HL-60 (cell line): Measurements from ENCODE around the gene TECR.

Experiments
- GABPA ChIP-seq: IDR thresholded peaks from 2 replicates; pipeline ENCODE4 v1.6.1; 2012; ENCODE audit warnings: low read depth
- POLR2AphosphoS5 ChIP-seq: IDR thresholded peaks from 2 replicates; pipeline ENCODE4 v1.6.1; 2012; ENCODE audit warnings: low read depth
- SPI1 ChIP-seq: IDR thresholded peaks from 2 replicates; pipeline ENCODE4 v1.6.1; 2012; ENCODE audit warnings: low read depth, mild to moderate bottlenecking, borderline replicate concordance
- TF ChIP-seq, protein P1 (sequence below): IDR thresholded peaks from one replicate; pipeline ENCODE4 v1.5.1; 2011; ENCODE audit warnings: low read length, control low read depth, inconsistent platforms; ENCODE audit not compliant: insufficient read depth

GRCh38 chr19:14544047-14544446 is 14.7 kb downstream of the TECR start:
- TF ChIP-seq, protein P1, sequence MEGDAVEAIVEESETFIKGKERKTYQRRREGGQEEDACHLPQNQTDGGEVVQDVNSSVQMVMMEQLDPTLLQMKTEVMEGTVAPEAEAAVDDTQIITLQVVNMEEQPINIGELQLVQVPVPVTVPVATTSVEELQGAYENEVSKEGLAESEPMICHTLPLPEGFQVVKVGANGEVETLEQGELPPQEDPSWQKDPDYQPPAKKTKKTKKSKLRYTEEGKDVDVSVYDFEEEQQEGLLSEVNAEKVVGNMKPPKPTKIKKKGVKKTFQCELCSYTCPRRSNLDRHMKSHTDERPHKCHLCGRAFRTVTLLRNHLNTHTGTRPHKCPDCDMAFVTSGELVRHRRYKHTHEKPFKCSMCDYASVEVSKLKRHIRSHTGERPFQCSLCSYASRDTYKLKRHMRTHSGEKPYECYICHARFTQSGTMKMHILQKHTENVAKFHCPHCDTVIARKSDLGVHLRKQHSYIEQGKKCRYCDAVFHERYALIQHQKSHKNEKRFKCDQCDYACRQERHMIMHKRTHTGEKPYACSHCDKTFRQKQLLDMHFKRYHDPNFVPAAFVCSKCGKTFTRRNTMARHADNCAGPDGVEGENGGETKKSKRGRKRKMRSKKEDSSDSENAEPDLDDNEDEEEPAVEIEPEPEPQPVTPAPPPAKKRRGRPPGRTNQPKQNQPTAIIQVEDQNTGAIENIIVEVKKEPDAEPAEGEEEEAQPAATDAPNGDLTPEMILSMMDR, result no peak
- TF ChIP-seq GABPA (no peak), POLR2AphosphoS5 (no peak), SPI1 (no peak)
